ENCODE measurements around the gene TMEM145.

Gene TMEM145

GRCh38 chr19:42288881-42289555 lies 24.1 kb upstream of the TMEM145 start:
- DNase-seq (ENCODE audit: low read depth in 3 of 3) = no peak

- no peak for DNase-seq (ENCODE audit: low read depth in 3 of 3)
Measured at GRCh38 chr19:42289556-42290041, 23.5 kb upstream of the TMEM145 start.

GRCh38 chr19:42290136-42290522 lies 23.0 kb upstream of the TMEM145 start:
- no peak for DNase-seq (ENCODE audit: low read depth in 3 of 3)

- DNase-seq (ENCODE audit: low read depth in 3 of 3) = no peak
Measured at GRCh38 chr19:42290523-42291434, 22.3 kb upstream of the TMEM145 start.

GRCh38 chr19:42291435-42291810 lies 21.7 kb upstream of the TMEM145 start:
- DNase-seq (ENCODE audit: low read depth in 3 of 3) = no peak

- no peak for DNase-seq (ENCODE audit: low read depth in 3 of 3)
Measured at GRCh38 chr19:42292042-42292960, 20.8 kb upstream of the TMEM145 start.

GRCh38 chr19:42292963-42293362 lies 20.1 kb upstream of the TMEM145 start:
- no peak for DNase-seq (ENCODE audit: low read depth in 3 of 3)

- no peak for DNase-seq (ENCODE audit: low read depth in 3 of 3)
Measured at GRCh38 chr19:42293540-42293939, 19.6 kb upstream of the TMEM145 start.

GRCh38 chr19:42293948-42294347 lies 19.2 kb upstream of the TMEM145 start:
- DNase-seq (ENCODE audit: low read depth in 3 of 3) = no peak

GRCh38 chr19:42294471-42295137 lies 18.5 kb upstream of the TMEM145 start:
- no peak for DNase-seq (ENCODE audit: low read depth in 3 of 3)

- DNase-seq (ENCODE audit: low read depth in 3 of 3) = no peak
Measured at GRCh38 chr19:42295342-42295741, 17.8 kb upstream of the TMEM145 start.

GRCh38 chr19:42295831-42296525 lies 17.1 kb upstream of the TMEM145 start:
- peak; percentile 79 to 91 (median 86) for DNase-seq (ENCODE audit: low read depth in 3 of 3)

GRCh38 chr19:42297039-42297438 lies 16.1 kb upstream of the TMEM145 start:
- no peak for DNase-seq (ENCODE audit: low read depth in 3 of 3)

- no peak for DNase-seq (ENCODE audit: low read depth in 3 of 3)
Measured at GRCh38 chr19:42301646-42302203, 11.4 kb upstream of the TMEM145 start, which contains the start of gene PRR19. Gene PRR19, plus strand, starts transcription at chr19:42302132. Its CDS starts 7,453 bp downstream, at chr19:42309585.

- DNase-seq (ENCODE audit: low read depth in 3 of 3) = no peak
Measured at GRCh38 chr19:42303101-42303464, 10.0 kb upstream of the TMEM145 start.

- DNase-seq (ENCODE audit: low read depth in 3 of 3) = no peak
Measured at GRCh38 chr19:42303876-42304275, 9.2 kb upstream of the TMEM145 start.

GRCh38 chr19:42306646-42307045 lies 6.5 kb upstream of the TMEM145 start:
- no peak for DNase-seq (ENCODE audit: low read depth in 3 of 3)

GRCh38 chr19:42309686-42310085 lies 3.4 kb upstream of the TMEM145 start:
- DNase-seq (ENCODE audit: low read depth in 3 of 3) = no peak

- DNase-seq (ENCODE audit: low read depth in 3 of 3) = no peak
Measured at GRCh38 chr19:42311657-42312056, 1.5 kb upstream of the TMEM145 start.

GRCh38 chr19:42312370-42312769 lies 739 bp upstream of the TMEM145 start:
- no peak for DNase-seq (ENCODE audit: low read depth in 3 of 3)
